Measurements from ENCODE around the gene GOLGA6C.
"Not testable (repeated sequence)": the region's sequence is repeated elsewhere in the genome, so short reads cannot be mapped to it uniquely, and the experiment has no call there.

GOLGA6C gene

GRCh38 chr15:75258034-75258433, at the start of gene GOLGA6C:
Gene GOLGA6C, plus strand, starts transcription at chr15:75258334. Its CDS starts 265 bp downstream, at chr15:75258599.
- not testable (repeated sequence) for H3K4me1 Mint-ChIP-seq (ENCODE audit: low read depth); H3K4me3 Mint-ChIP-seq; H3K27me3 Mint-ChIP-seq; H3K36me3 Mint-ChIP-seq; H3K27ac Mint-ChIP-seq; H3K9me3 Mint-ChIP-seq (ENCODE audit: low read depth)

- Mint-ChIP-seq H3K9me3 (ENCODE audit: low read depth) (no peaks in the 10 kb centered on the region), H3K4me1 (ENCODE audit: low read depth) (peaks cover 36% of the 10 kb centered on the region), H3K27ac (peak overlapping the region; percentile 58), H3K36me3 (peaks cover 4% of the 10 kb centered on the region), H3K4me3 (peak overlapping the region; percentile 30), H3K27me3 (no peaks in the 10 kb centered on the region)
Observed at GRCh38 chr15:75208501-75209288, 49.4 kb upstream of the GOLGA6C start.

DNA sequence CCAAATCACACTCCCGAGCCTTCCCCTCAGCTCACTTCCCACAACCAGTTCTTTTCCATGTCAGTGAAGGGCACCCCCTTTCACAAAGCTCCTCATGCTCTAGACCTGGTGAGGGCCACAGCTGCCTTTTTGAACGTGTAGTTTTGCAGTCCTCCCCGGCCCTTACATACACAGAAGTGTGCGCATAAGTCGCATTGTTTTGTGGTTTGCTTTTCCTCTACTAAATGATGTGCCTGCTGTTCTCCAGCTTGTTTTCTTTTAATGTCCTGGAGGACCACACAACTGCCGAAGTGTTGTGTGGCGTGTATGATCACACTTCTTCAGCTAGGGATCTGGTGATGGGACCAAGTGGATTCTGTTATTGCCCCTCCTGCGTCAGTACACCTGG, 48.9 kb upstream of the GOLGA6C start:
- peaks cover 31% of the 10 kb centered on the region for H3K4me1 Mint-ChIP-seq (ENCODE audit: low read depth)
- H3K36me3 Mint-ChIP-seq = peaks cover 4% of the 10 kb centered on the region

DNA sequence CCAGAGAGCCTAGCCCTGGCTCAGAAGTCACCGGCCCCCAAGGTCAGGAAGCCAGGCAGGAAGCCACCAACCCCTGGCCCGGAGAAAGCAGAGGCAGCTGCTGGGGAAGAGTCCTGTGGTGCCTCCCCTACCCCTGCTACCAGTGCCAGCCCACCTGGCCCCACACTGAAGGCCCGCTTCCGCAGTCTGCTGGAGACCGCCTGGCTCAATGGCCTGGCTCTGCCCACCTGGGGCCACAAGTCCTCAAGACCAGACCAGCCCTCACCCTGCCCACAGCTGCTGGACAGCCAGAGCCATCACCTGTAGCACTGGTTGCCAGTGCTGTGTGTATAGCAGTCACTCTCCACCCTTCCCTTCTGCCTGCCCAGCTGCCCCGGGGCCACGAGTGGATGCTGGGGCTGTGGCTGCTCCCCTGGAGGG, 47.3 kb upstream of the GOLGA6C start:
- H3K4me3 Mint-ChIP-seq = no peak overlapping the region
- H3K9me3 Mint-ChIP-seq (ENCODE audit: low read depth) = no peaks in the 10 kb centered on the region
- peaks cover 4% of the 10 kb centered on the region for H3K36me3 Mint-ChIP-seq
- H3K4me1 Mint-ChIP-seq (ENCODE audit: low read depth) = peaks cover 21% of the 10 kb centered on the region
- H3K27me3 Mint-ChIP-seq = no peaks in the 10 kb centered on the region
- no peak overlapping the region for H3K27ac Mint-ChIP-seq

More for the DNA sequence above, 48.9 kb upstream of the GOLGA6C start:
- no peaks in the 10 kb centered on the region for H3K9me3 Mint-ChIP-seq (ENCODE audit: low read depth)
- H3K4me3 Mint-ChIP-seq = peak overlapping the region; percentile 30
- H3K27me3 Mint-ChIP-seq = no peaks in the 10 kb centered on the region
- peak overlapping the region; percentile 58 for H3K27ac Mint-ChIP-seq

DNA sequence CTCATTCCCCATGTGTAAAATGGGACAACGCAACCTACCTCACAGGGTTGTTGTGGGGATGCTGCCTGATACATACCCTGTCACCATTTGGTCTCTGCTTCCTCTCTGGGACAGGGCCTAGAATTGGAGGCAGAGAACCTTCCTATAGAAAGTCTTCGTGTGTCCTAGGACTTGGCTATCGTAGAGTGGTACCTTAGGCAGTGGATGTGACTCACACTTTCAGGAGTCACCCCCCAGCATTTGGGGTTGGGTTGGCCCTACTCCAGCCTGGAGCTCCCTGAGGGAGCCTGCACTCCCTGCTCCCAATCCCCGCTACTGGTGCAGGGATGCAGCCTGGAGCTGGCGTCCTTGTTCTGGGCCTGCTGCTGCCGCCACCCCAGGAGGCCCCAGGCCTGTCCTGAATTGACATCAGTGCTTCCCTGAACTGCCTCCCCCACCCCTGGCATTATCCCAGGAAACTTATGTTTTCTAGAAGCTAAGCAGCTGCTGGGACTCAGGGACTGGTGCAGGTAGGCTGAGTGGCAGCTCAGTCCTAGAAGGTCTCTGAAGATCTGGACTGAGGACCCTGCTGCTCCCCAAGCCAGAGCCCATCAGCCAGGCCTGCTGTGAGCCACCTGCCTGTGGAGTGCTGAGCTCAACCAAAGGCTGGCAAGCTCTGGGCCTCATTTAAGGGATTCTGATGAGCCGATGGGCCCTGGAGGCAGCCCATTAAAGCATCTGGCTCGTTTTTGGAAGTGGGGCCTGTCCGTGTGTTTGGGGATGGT, 46.5 kb upstream of the GOLGA6C start:
- Mint-ChIP-seq H3K4me1 (ENCODE audit: low read depth) (peaks cover 21% of the 10 kb centered on the region), H3K4me3 (no peak overlapping the region), H3K36me3 (peaks cover 4% of the 10 kb centered on the region), H3K27me3 (no peaks in the 10 kb centered on the region), H3K9me3 (ENCODE audit: low read depth) (no peaks in the 10 kb centered on the region), H3K27ac (peak overlapping the region; percentile 50)

DNA sequence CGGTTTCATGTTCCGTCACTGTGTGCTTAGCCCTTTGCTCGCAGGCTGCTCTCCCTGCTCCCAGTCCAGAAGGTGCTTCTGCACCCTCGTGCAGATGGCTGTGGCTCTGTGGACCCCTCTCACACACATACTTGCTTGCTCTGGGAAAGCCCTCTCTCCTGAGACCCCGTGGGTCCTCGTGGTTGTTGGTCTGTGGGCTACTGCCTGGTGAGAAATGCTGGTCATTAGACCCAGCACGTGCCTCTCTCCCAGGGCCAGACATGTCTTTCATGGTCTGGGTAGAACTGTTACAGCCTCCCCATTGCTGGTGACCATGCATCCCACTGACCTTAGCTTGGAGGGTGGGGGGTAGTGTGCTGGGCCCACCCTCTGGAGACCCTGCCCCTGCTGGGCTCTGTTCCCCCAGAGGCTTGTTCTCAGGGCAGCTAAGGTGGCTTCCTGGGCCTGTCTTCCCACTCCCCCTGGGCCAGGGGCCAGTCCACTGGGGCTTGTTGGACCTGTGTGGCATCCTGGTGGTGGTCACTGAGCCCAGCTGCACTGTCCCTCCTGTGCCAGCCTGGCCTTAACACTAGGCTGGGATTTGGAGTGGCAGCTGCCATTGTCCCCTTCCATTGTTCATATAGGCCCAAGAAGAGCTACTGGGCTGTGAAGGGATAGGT, 45.8 kb upstream of the GOLGA6C start:
- no peak overlapping the region for H3K4me3 Mint-ChIP-seq
- H3K4me1 Mint-ChIP-seq (ENCODE audit: low read depth) = peaks cover 17% of the 10 kb centered on the region
- H3K27ac Mint-ChIP-seq = no peak overlapping the region
- H3K36me3 Mint-ChIP-seq = peaks cover 4% of the 10 kb centered on the region
- no peaks in the 10 kb centered on the region for H3K27me3 Mint-ChIP-seq
- H3K9me3 Mint-ChIP-seq (ENCODE audit: low read depth) = no peaks in the 10 kb centered on the region

DNA sequence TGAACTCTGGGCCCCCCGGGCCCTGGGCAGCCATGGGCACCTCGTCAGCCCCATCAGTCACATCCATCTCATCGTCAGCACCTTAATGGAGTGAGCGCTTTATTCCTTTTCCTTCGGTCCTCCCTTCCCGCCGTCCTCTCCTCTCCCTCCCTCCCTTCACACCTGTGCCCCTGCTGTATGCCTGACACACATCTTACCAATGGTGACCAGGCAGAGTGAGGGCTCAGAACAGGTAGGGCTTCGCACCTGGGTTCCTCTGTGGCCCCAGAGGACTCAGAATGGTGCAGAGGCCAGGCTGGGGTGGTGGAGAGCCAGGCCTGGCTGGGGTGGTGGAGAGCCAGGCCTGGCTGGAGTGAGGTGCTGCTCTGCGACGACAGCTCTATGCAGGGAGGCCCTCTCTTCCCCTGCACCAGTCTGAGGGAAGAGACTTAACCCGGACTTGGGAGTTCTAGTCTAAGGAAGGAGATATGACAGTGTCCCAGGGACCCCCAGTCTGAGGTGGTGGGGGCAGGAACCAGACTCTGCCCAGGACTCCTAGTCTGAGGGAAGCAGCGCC, 44.8 kb upstream of the GOLGA6C start:
- H3K27me3 Mint-ChIP-seq = no peaks in the 10 kb centered on the region
- no peak overlapping the region for H3K27ac Mint-ChIP-seq
- peaks cover 16% of the 10 kb centered on the region for H3K4me1 Mint-ChIP-seq (ENCODE audit: low read depth)
- peaks cover 4% of the 10 kb centered on the region for H3K36me3 Mint-ChIP-seq
- no peak overlapping the region for H3K4me3 Mint-ChIP-seq
- no peaks in the 10 kb centered on the region for H3K9me3 Mint-ChIP-seq (ENCODE audit: low read depth)

- Mint-ChIP-seq H3K36me3 (peaks cover 4% of the 10 kb centered on the region), H3K9me3 (ENCODE audit: low read depth) (no peaks in the 10 kb centered on the region), H3K4me3 (no peak overlapping the region), H3K27me3 (no peaks in the 10 kb centered on the region), H3K27ac (no peak overlapping the region), H3K4me1 (ENCODE audit: low read depth) (peaks cover 16% of the 10 kb centered on the region)
Observed at GRCh38 chr15:75213768-75214221, 44.3 kb upstream of the GOLGA6C start.

DNA sequence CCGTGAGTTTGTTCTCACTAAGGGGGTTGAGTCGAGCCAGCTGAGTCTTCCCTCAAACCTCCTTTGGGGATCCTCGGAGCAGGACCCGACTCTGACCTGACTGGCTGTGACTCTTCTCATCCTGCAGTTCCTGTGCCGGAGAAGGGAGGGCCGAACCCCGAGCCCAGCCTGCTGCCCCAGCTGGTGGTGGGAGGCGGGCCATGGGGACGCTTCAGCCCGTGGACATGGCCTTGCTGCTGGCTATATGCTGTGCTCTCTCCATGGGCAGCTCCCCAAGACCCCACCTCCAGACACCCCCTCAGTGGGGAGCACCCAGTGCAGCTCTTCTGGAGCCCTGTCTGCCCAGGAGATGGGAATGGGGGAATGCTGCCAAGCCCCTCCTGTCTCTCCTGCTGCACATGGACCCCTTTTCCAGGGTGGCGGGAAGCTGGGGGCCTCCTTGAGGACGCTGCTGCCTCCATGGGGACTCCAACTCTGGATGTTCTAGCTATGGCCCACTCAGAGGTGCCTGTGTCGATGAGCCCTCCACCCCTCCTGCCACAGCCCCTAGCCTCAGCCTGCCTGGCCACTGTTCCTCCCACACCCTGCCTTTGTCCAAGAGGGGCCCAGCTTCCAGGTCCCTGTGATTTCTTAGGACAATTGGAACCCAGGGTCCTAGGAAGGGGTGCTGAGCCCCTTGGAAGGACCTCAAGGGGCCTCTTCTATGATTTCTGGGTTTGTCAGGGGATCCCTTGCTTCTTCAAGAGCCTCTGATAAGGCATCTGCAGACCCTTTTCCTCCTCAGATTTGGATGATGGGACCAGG, 43.6 kb upstream of the GOLGA6C start:
- peaks cover 9% of the 10 kb centered on the region for H3K4me1 Mint-ChIP-seq (ENCODE audit: low read depth)
- H3K9me3 Mint-ChIP-seq (ENCODE audit: low read depth) = no peaks in the 10 kb centered on the region
- H3K36me3 Mint-ChIP-seq = no peaks in the 10 kb centered on the region
- no peak overlapping the region for H3K27ac Mint-ChIP-seq
- no peak overlapping the region for H3K4me3 Mint-ChIP-seq
- no peaks in the 10 kb centered on the region for H3K27me3 Mint-ChIP-seq

DNA sequence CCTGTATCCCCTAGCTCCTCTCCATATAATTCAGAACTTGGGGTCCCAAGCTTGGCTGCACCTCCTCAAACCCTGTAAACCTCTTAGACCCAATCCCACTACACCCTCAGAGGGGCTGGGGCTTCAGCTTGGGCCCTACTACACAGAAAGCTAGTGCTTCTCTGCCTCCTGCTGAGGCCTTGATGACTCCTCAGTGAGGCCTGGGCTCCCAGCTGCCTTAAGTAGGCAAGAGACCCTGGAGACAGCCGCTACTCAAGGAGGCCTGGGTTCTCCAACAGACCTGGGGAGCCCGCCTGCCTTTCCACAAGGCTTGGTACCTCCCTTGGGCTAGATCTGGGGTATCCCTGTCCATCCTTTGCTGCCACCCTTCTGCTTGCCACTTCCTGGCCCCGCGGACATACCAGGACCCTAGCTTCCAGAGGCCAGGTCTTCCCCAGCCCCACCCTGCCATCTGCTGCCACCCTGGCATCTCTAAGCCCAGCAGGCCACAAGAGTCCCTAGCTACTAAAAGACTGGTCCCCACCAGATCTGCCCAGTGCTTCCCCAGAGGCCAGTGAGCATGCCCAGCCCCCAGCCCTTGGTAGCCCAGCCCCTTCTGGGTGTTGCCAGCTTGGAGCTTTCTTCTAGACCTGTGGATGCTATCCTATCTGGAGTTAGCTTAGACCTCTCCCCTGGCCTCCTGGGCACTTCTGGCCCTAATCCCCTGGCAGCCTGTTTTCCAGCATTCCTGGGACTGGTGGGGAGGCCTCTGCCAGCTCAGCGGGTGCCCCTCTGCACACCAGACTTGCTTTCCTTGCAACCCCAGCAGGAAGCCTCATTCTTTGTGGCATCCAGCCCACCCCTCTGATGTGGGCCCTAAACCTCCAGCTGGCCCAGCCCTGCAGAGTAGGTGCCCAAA, 42.8 kb upstream of the GOLGA6C start:
- Mint-ChIP-seq H3K9me3 (ENCODE audit: low read depth) (no peaks in the 10 kb centered on the region), H3K27me3 (no peaks in the 10 kb centered on the region), H3K27ac (no peak overlapping the region)

GRCh38 chr15:75217012-75217411, 41.1 kb upstream of the GOLGA6C start:
- Mint-ChIP-seq H3K4me1 (ENCODE audit: low read depth) (no peaks in the 10 kb centered on the region), H3K27me3 (no peaks in the 10 kb centered on the region), H3K36me3 (no peaks in the 10 kb centered on the region), H3K27ac (no peak overlapping the region), H3K9me3 (ENCODE audit: low read depth) (no peaks in the 10 kb centered on the region), H3K4me3 (no peak overlapping the region)

More for the DNA sequence above, 42.8 kb upstream of the GOLGA6C start:
- Mint-ChIP-seq H3K4me1 (ENCODE audit: low read depth) (peaks cover 5% of the 10 kb centered on the region), H3K4me3 (no peak overlapping the region), H3K36me3 (no peaks in the 10 kb centered on the region)

- H3K36me3 Mint-ChIP-seq; H3K4me3 Mint-ChIP-seq; H3K9me3 Mint-ChIP-seq (ENCODE audit: low read depth); H3K4me1 Mint-ChIP-seq (ENCODE audit: low read depth); H3K27me3 Mint-ChIP-seq; H3K27ac Mint-ChIP-seq: not testable (repeated sequence)
Observed at GRCh38 chr15:75217574-75217973, 40.6 kb upstream of the GOLGA6C start.

GRCh38 chr15:75219507-75219929, 38.6 kb upstream of the GOLGA6C start:
- not testable (repeated sequence) for H3K4me1 Mint-ChIP-seq (ENCODE audit: low read depth); H3K36me3 Mint-ChIP-seq; H3K9me3 Mint-ChIP-seq (ENCODE audit: low read depth); H3K4me3 Mint-ChIP-seq; H3K27me3 Mint-ChIP-seq; H3K27ac Mint-ChIP-seq
